HEK293 (cell line): ENCODE results near the gene MACF1.

Experiments used
- BCL11A ChIP-seq: fragments of 450-650 bp; formaldehyde crosslinking; IDR thresholded peaks from 2 replicates; pipeline ENCODE4 v1.5.1; 2016; ENCODE audit warnings: low read depth, missing biosample characterization, missing genetic modification characterization
- ZNF350 ChIP-seq: fragments of 450-650 bp; formaldehyde crosslinking; IDR thresholded peaks from 2 replicates; pipeline ENCODE4 v1.5.0; 2017; ENCODE audit warnings: missing biosample characterization, mild to moderate bottlenecking, missing genetic modification characterization
- ZNF571 ChIP-seq: fragments of 450-650 bp; formaldehyde crosslinking; IDR thresholded peaks from 2 replicates; pipeline ENCODE4 v1.5.0; 2017; ENCODE audit warnings: missing biosample characterization, missing genetic modification characterization
- TF ChIP-seq, protein P1 (sequence below): fragments of 450-650 bp; formaldehyde crosslinking; IDR thresholded peaks from 2 replicates; pipeline ENCODE4 v1.5.1; 2016; ENCODE audit warnings: missing biosample characterization, missing genetic modification characterization
- TF ChIP-seq, protein P2 (sequence below): fragments of 450-650 bp; formaldehyde crosslinking; IDR thresholded peaks from 2 replicates; pipeline ENCODE4 v1.5.1; 2016; ENCODE audit warnings: missing biosample characterization, missing genetic modification characterization
- TF ChIP-seq, protein P3 (sequence below): fragments of 450-650 bp; formaldehyde crosslinking; IDR thresholded peaks from 2 replicates; pipeline ENCODE4 v1.5.1; 2016; ENCODE audit warnings: missing biosample characterization, missing genetic modification characterization

DNA sequence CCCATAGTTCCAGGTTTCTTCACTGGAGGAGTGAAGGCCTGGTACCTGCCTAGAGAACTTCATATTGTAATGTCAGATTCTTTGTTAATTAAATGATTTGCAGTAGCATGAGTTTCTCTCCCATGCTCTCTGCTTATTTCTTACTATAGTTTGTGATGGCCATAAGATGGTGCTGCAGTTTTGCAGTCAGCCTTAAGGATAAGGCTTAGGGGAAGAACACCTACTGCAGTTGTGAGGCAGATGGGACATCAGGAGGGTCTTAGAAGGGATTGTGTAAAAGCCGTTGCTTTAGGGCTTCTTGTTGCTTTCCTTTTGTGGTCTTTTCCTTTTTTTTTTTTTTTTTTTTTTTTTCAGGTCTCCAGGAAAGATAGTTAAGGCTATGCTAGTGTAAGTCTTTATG is 61.8 kb downstream of the MACF1 start:
- TF ChIP-seq, protein P1, sequence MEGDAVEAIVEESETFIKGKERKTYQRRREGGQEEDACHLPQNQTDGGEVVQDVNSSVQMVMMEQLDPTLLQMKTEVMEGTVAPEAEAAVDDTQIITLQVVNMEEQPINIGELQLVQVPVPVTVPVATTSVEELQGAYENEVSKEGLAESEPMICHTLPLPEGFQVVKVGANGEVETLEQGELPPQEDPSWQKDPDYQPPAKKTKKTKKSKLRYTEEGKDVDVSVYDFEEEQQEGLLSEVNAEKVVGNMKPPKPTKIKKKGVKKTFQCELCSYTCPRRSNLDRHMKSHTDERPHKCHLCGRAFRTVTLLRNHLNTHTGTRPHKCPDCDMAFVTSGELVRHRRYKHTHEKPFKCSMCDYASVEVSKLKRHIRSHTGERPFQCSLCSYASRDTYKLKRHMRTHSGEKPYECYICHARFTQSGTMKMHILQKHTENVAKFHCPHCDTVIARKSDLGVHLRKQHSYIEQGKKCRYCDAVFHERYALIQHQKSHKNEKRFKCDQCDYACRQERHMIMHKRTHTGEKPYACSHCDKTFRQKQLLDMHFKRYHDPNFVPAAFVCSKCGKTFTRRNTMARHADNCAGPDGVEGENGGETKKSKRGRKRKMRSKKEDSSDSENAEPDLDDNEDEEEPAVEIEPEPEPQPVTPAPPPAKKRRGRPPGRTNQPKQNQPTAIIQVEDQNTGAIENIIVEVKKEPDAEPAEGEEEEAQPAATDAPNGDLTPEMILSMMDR (tag by site-specific recombination), result peak; percentile 53
- TF ChIP-seq, protein P2, sequence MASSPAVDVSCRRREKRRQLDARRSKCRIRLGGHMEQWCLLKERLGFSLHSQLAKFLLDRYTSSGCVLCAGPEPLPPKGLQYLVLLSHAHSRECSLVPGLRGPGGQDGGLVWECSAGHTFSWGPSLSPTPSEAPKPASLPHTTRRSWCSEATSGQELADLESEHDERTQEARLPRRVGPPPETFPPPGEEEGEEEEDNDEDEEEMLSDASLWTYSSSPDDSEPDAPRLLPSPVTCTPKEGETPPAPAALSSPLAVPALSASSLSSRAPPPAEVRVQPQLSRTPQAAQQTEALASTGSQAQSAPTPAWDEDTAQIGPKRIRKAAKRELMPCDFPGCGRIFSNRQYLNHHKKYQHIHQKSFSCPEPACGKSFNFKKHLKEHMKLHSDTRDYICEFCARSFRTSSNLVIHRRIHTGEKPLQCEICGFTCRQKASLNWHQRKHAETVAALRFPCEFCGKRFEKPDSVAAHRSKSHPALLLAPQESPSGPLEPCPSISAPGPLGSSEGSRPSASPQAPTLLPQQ (tag by site-specific recombination), result no peak
- TF ChIP-seq BCL11A (tag by site-specific recombination) (no peak), ZNF350 (no peak), ZNF571 (tag by site-specific recombination) (no peak)
- TF ChIP-seq, protein P3, sequence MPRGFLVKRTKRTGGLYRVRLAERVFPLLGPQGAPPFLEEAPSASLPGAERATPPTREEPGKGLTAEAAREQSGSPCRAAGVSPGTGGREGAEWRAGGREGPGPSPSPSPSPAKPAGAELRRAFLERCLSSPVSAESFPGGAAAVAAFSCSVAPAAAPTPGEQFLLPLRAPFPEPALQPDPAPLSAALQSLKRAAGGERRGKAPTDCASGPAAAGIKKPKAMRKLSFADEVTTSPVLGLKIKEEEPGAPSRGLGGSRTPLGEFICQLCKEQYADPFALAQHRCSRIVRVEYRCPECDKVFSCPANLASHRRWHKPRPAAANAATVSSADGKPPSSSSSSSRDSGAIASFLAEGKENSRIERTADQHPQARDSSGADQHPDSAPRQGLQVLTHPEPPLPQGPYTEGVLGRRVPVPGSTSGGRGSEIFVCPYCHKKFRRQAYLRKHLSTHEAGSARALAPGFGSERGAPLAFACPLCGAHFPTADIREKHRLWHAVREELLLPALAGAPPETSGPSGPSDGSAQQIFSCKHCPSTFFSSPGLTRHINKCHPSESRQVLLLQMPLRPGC (tag by site-specific recombination), result no peak
